Activated CD4-positive, alpha-beta T cell treated with anti-CD3 and anti-CD28 coated beads for 36 hours (primary cell): ENCODE measurements around the gene KCP. TPM values are rescaled to one million over a fixed set of nuclear protein-coding genes. Genes with fewer than 3 reads are reported as not detected.
"Not testable (repeated sequence)": the region's sequence is repeated elsewhere in the genome, so short reads cannot be mapped to it uniquely, and the experiment has no call there.

Experiments used
- ATAC-seq: fragments of 200-7000 bp; cut with Tn5 transposase; one replicate; pipeline ENCODE4 v1.10.0; 2021; ENCODE audit warnings: mild to moderate bottlenecking, moderate library complexity
- CTCF ChIA-PET: fragments of 350-600 bp; sonication (Branson Sonifier 250); formaldehyde crosslinking; loops from one replicate; lab custom pipeline; 2021; ENCODE audit warnings: antibody characterized with exemption; lab: Charles Lee
- POLR2A ChIA-PET: fragments of 350-600 bp; sonication (Branson Sonifier 250); formaldehyde crosslinking; loops from one replicate; lab custom pipeline; 2021; ENCODE audit warnings: antibody characterized with exemption, inconsistent platforms; lab: Charles Lee
- DNase-seq: peaks from one replicate; pipeline ENCODE4 v3.0.0-alpha.2; 2020
- H3K27ac Mint-ChIP-seq: one replicate; pipeline ENCODE4 v1.8.0; 2021; ENCODE audit warnings: mixed read lengths
- H3K27me3 Mint-ChIP-seq: one replicate; pipeline ENCODE4 v1.8.0; 2021; ENCODE audit warnings: mixed read lengths
- H3K36me3 Mint-ChIP-seq: one replicate; pipeline ENCODE4 v1.8.0; 2021; ENCODE audit warnings: low read depth, mixed read lengths
- H3K4me1 Mint-ChIP-seq: one replicate; pipeline ENCODE4 v1.8.0; 2021; ENCODE audit warnings: mixed read lengths
- H3K4me3 Mint-ChIP-seq: one replicate; pipeline ENCODE4 v1.8.0; 2021; ENCODE audit warnings: mild to moderate bottlenecking, moderate library complexity, mixed read lengths
- H3K9me3 Mint-ChIP-seq: one replicate; pipeline ENCODE4 v1.8.0; 2021; ENCODE audit warnings: low read depth, mixed read lengths
- intact Hi-C, 2 experiments: fragments of 100-400 bp; cut with DNase I in 1 of 2; cut with micrococcal nuclease in 1 of 2; formaldehyde crosslinking; loops; one replicate each; pipeline versions ENCODE4 v1.14.2 to v1.15.1; 2022 to 2024; cut with DNase I, micrococcal nuclease
- total RNA-seq, 2 experiments: library from RNA; stranded (reverse); gene quantifications; one replicate each; pipeline ENCODE4 v1.2.3, GENCODE V29; 2021

The KCP gene
- total RNA-seq, 2 experiments from 2014 or later = not detected

- Mint-ChIP-seq H3K27ac (no peak overlapping the region), H3K27me3 (no peaks in the 10 kb centered on the region), H3K4me3 (no peak overlapping the region), H3K36me3 (peaks cover 3% of the 10 kb centered on the region), H3K9me3 (no peaks in the 10 kb centered on the region), H3K4me1 (no peaks in the 10 kb centered on the region)
- intact Hi-C loops = no loop called here
- ATAC-seq (peak; percentile 37), DNase-seq (peak; percentile 34)
- ChIA-PET CTCF (interaction anchor here (0.6 to 1.7 kb wide), 5 partner anchors 8 to 135 kb away, joined by 3 to 4 read pairs (median 3); no protein-coding TSS in a partner anchor), POLR2A (no interaction called here)
Observed at GRCh38 chr7:128946936-128947830, 36.7 kb upstream of the KCP start.

DNA sequence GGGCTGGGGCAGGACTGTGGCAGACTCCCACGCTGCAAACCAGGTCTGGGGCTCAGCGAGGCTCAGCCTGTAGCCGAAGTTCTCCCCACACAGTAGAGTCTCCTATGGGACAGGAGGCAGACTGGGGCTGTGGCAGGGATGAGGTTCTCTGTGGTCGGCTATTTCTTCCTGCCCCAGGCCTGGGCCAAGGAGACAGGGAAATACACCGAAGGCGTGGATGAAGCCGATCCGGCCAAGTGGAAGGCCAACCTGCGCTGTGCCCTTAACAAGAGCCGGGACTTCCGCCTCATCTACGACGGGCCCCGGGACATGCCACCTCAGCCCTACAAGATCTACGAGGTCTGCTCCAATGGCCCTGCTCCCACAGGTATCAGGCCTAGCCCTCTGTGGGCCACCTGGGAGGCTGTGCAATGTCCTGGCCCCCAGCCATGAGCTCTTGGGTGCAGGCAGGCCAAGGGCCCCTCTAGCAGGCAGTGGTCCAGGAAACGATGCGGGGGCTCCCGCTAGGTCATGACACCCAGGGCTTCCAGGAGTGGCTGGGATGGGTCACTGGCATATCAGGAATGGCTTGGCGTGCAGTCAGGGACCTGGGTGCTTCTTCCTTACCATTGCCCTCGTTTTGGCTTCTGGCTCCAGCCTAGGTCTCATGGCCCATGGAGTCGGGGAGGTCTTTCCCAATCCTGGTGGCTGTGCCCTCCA is 35.3 kb upstream of the KCP start:
- Mint-ChIP-seq H3K9me3 (no peaks in the 10 kb centered on the region), H3K4me3 (no peak overlapping the region), H3K4me1 (peaks cover 5% of the 10 kb centered on the region), H3K27me3 (peaks cover 3% of the 10 kb centered on the region), H3K36me3 (peaks cover 1% of the 10 kb centered on the region), H3K27ac (no peak overlapping the region)
- DNase-seq = no peak
- ChIA-PET POLR2A (no interaction called here), CTCF (interaction anchor here (1.7 kb wide), 1 partner anchor 20 kb away, joined by 4 read pairs; no protein-coding TSS in a partner anchor)
- intact Hi-C loops = no loop called here
- ATAC-seq = no peak

GRCh38 chr7:128944487-128945236 is 34.2 kb upstream of the KCP start:
- peaks cover 7% of the 10 kb centered on the region for H3K27me3 Mint-ChIP-seq
- ChIA-PET POLR2A (interaction anchor here (0.6 kb wide), 1 partner anchor 534 kb away, joined by 3 read pairs; no protein-coding TSS in a partner anchor), CTCF (no interaction called here)
- ATAC-seq (no peak), DNase-seq (no peak)
- intact Hi-C loops = no loop called here
- no peak overlapping the region for H3K4me3 Mint-ChIP-seq
- H3K9me3 Mint-ChIP-seq = no peaks in the 10 kb centered on the region
- H3K27ac Mint-ChIP-seq = no peak overlapping the region
- H3K36me3 Mint-ChIP-seq = no peaks in the 10 kb centered on the region
- peaks cover 16% of the 10 kb centered on the region for H3K4me1 Mint-ChIP-seq

- peak; percentile 58 for ATAC-seq
- H3K9me3 Mint-ChIP-seq, intact Hi-C loops, H3K27ac Mint-ChIP-seq, H3K4me3 Mint-ChIP-seq, H3K36me3 Mint-ChIP-seq: not testable (repeated sequence)
- ChIA-PET POLR2A (interaction anchor here (0.6 kb wide), 1 partner anchor 10 kb away, joined by 4 read pairs; no protein-coding TSS in a partner anchor), CTCF (interaction anchor here (0.6 to 1.2 kb wide), 2 partner anchors 8 to 10 kb away, joined by 3 read pairs; no protein-coding TSS in a partner anchor)
- H3K4me1 Mint-ChIP-seq = peaks cover 28% of the 10 kb centered on the region
- DNase-seq = peak; percentile 45
- peaks cover 11% of the 10 kb centered on the region for H3K27me3 Mint-ChIP-seq
Observed at GRCh38 chr7:128943251-128943650, 32.7 kb upstream of the KCP start.

GRCh38 chr7:128941946-128942526 is 31.5 kb upstream of the KCP start:
- intact Hi-C loops = no loop called here
- Mint-ChIP-seq H3K9me3 (no peaks in the 10 kb centered on the region), H3K4me1 (peaks cover 33% of the 10 kb centered on the region), H3K27me3 (peaks cover 16% of the 10 kb centered on the region), H3K4me3 (no peak overlapping the region), H3K36me3 (peaks cover 2% of the 10 kb centered on the region), H3K27ac (no peak overlapping the region)
- CTCF ChIA-PET = interaction anchor here (1.0 kb wide), 1 partner anchor 150 kb away, joined by 3 read pairs; no protein-coding TSS in a partner anchor
- POLR2A ChIA-PET = no interaction called here
- DNase-seq (no peak), ATAC-seq (no peak)

DNA sequence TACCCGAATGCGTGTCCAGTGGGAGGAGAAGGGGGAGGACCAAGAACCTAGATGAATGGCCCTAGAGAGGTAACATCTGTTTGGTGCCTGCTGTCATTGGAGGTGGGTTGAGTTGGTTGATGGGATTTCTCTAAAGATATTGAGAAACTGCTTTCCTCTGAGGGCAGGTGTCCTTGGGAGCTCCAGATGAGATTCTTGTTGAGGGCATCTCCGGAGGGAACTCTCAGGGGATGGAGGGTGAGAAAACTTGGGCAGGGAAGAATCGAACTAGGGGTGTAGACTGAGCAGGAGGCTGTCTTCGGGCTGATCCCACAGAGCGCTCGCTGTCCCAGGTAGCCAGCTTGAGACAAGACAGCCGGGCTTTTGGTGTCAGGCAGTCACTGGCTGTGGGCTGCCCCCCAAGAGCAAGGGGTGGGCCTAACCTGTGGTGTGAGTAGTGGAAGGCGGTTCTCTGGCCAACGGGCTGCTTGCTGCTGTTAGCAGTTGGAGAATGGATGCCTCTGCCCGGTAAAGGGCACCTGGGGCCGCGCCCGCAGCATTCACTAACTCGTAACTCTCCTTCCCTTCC is 30.9 kb upstream of the KCP start:
- Mint-ChIP-seq H3K4me3 (no peak overlapping the region), H3K4me1 (peaks cover 34% of the 10 kb centered on the region), H3K27ac (peak overlapping the region; percentile 28), H3K36me3 (peaks cover 2% of the 10 kb centered on the region), H3K27me3 (peaks cover 20% of the 10 kb centered on the region), H3K9me3 (no peaks in the 10 kb centered on the region)
- no peak for ATAC-seq
- no peak for DNase-seq
- intact Hi-C loops = no loop called here
- ChIA-PET POLR2A (no interaction called here), CTCF (interaction anchor here (0.7 to 1.0 kb wide), 2 partner anchors 13 to 150 kb away, joined by 3 read pairs; no protein-coding TSS in a partner anchor)

DNA sequence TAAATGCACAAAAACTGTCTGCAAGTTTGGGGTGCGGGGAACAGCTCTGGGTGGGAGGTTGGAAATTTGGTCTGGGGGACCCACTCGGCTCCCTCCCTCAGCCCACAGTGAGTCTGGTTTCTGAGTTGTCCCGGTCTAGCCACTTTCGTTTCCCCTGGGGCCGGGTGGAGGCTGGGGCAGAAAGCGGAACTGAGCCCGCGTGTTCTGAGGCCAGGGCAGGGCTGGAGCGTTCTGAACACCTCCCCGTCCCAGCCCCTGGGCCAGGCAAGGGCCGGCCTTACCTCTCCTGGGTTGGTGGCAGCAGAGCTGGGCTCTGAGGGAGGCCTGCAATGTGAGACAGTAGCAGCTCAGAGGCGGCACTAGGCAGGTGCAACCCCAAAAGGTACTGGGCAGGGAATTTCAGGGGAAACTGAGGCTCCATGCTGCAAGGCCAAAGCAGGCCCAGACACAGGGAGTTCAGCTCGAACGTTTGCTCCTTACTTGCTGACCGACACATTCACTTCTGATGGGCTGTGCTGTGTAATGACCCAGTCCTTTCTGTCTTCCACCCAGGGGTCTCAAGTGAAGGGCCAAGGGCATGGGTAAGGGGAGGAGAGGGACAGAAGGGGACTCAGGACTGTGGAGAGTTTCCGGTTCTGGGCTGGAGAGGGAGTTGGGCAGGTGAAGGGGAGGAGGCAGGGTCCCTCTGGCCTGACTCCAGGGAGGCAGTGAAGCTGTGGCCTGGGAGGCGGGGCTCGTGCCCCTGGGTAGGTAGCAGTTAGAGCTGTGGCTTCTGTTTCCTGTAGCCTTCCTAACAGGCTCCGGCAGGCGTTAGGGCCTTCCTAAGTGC is 30.2 kb upstream of the KCP start:
- ATAC-seq = peak; percentile 20
- peak overlapping the region; percentile 87 for H3K4me3 Mint-ChIP-seq
- H3K27me3 Mint-ChIP-seq = peaks cover 20% of the 10 kb centered on the region
- ChIA-PET POLR2A (no interaction called here), CTCF (interaction anchor here (0.7 to 1.5 kb wide), 4 partner anchors 13 to 151 kb away, joined by 3 to 4 read pairs (median 3); no protein-coding TSS in a partner anchor)
- intact Hi-C loops = no loop called here
- peak overlapping the region; percentile 28 for H3K27ac Mint-ChIP-seq
- no peaks in the 10 kb centered on the region for H3K9me3 Mint-ChIP-seq
- H3K36me3 Mint-ChIP-seq = peaks cover 2% of the 10 kb centered on the region
- peak; percentile 33 for DNase-seq
- H3K4me1 Mint-ChIP-seq = peaks cover 34% of the 10 kb centered on the region

DNA sequence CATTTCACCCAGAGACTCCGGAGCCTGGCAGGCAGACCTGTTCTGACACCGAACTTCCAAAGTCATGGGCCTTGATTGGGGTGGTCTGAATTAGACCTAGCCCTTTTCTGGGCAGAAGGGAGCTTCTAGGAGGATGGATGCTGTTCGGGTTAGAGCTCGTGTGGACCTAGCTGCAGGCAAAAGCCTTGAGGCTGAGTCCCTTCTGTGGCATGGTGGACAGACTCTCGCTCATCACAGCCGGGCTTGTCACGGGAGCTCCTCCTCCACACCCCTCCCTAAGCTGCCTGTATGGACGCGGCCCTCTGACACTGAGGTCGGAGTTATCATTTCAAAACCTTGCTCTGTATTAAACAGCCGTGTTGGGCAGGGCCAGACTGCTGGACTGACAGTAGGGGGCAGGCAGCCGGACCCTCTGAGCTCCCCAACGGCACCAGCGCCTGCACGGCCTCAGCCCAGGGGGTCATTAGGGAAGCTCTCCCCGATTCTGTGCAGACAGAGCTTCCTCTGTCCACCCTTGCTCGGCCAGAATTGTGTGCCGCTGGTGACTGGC is 29.4 kb upstream of the KCP start:
- ATAC-seq (no peak), DNase-seq (no peak)
- Mint-ChIP-seq H3K27me3 (peaks cover 20% of the 10 kb centered on the region), H3K27ac (no peak overlapping the region), H3K9me3 (no peaks in the 10 kb centered on the region), H3K4me1 (peaks cover 34% of the 10 kb centered on the region), H3K36me3 (peaks cover 2% of the 10 kb centered on the region), H3K4me3 (peak overlapping the region; percentile 87)
- ChIA-PET POLR2A (no interaction called here), CTCF (interaction anchor here (0.7 to 1.5 kb wide), 5 partner anchors 8 to 224 kb away, joined by 3 to 4 read pairs (median 3); no protein-coding TSS in a partner anchor)
- intact Hi-C loops = no loop called here

- ChIA-PET CTCF (interaction anchor here (0.6 to 1.5 kb wide), 5 partner anchors 9 to 224 kb away, joined by 3 to 4 read pairs (median 3); no protein-coding TSS in a partner anchor), POLR2A (no interaction called here)
- DNase-seq (no peak), ATAC-seq (peak; percentile 54)
- peaks cover 34% of the 10 kb centered on the region for H3K4me1 Mint-ChIP-seq
- H3K27me3 Mint-ChIP-seq = peaks cover 20% of the 10 kb centered on the region
- H3K36me3 Mint-ChIP-seq = peaks cover 2% of the 10 kb centered on the region
- H3K9me3 Mint-ChIP-seq = no peaks in the 10 kb centered on the region
- H3K27ac Mint-ChIP-seq = no peak overlapping the region
- intact Hi-C loops = no loop called here
- peak overlapping the region; percentile 87 for H3K4me3 Mint-ChIP-seq
Observed at GRCh38 chr7:128939075-128939860, 28.8 kb upstream of the KCP start.
